Caco-2 (cell line): ENCODE results near the gene SPATA31C2. TPM values are rescaled to one million over a fixed set of nuclear protein-coding genes. Genes with fewer than 3 reads are reported as not detected.
A peak's percentile ranks its signal among the peaks of the same experiment; 100 is the strongest.

Source experiments
- BruUV-seq: library from RNA; stranded (reverse); fragments of 400-500 nt; replicated peaks from 2 replicates; lab custom pipeline; 2021; lab: Mats Ljungman, UMichigan
- CTCF ChIA-PET: fragments of 300-600 bp; sonication (Branson Sonifier 250); formaldehyde crosslinking; loops from one replicate; lab custom pipeline; 2022; ENCODE audit warnings: antibody characterized with exemption; lab: Charles Lee
- POLR2A ChIA-PET: fragments of 300-600 bp; sonication (Branson Sonifier 250); formaldehyde crosslinking; loops from one replicate; lab custom pipeline; 2022; ENCODE audit warnings: antibody characterized with exemption; lab: Charles Lee
- DNase-seq, 2 experiments: peaks; one replicate each; pipeline versions ENCODE4 v3.0.0 to v3.0.0-alpha.2; 2020 to 2022
- H3K27me3 ChIP-seq: replicated peaks from 2 replicates; pipeline ENCODE4 v1.6.0; 2011; ENCODE audit warnings: low read length; ENCODE audit not compliant: control insufficient read depth, insufficient read depth
- H3K36me3 ChIP-seq: 2 replicates; pipeline ENCODE4 v1.5.1; 2011; ENCODE audit warnings: low read length; ENCODE audit not compliant: control insufficient read depth, insufficient read depth
- H3K4me1 ChIP-seq: fragments of 250-450 bp; sonication (Bioruptor Pico); 2 replicates; pipeline ENCODE4 v1.5.1; 2020; ENCODE audit warnings: mild to moderate bottlenecking
- H3K4me3 ChIP-seq: 2 replicates; pipeline ENCODE4 v1.5.1; 2011; ENCODE audit warnings: low read depth, mild to moderate bottlenecking, control low read depth, low read length
- H3K9me3 ChIP-seq: fragments of 250-450 bp; sonication (Bioruptor Pico); 2 replicates; pipeline ENCODE4 v1.5.1; 2020; ENCODE audit warnings: mild to moderate bottlenecking, moderate library complexity
- H3K27ac Mint-ChIP-seq: one replicate; pipeline ENCODE4 v1.8.0; 2022; ENCODE audit warnings: mixed read lengths; ENCODE audit not compliant: unreplicated experiment
- H3K27me3 Mint-ChIP-seq: one replicate; pipeline ENCODE4 v1.8.0; 2022; ENCODE audit warnings: mixed read lengths; ENCODE audit not compliant: insufficient read depth, unreplicated experiment
- H3K36me3 Mint-ChIP-seq: one replicate; pipeline ENCODE4 v1.8.0; 2022; ENCODE audit warnings: mild to moderate bottlenecking, mixed read lengths; ENCODE audit not compliant: insufficient read depth, unreplicated experiment
- H3K4me1 Mint-ChIP-seq: one replicate; pipeline ENCODE4 v1.8.0; 2022; ENCODE audit warnings: low read depth, mixed read lengths; ENCODE audit not compliant: unreplicated experiment
- H3K4me3 Mint-ChIP-seq: one replicate; pipeline ENCODE4 v1.8.0; 2022; ENCODE audit warnings: mild to moderate bottlenecking, moderate library complexity, mixed read lengths; ENCODE audit not compliant: unreplicated experiment
- H3K9me3 Mint-ChIP-seq: one replicate; pipeline ENCODE4 v1.8.0; 2022; ENCODE audit warnings: mixed read lengths; ENCODE audit not compliant: unreplicated experiment
- CTCF ChIP-seq, 2 experiments: fragments of 200-600 bp in 1 of 2; IDR thresholded peaks; 1 replicate in 1 of 2; 2 replicates in 1 of 2; pipeline versions ENCODE4 v1.5.1 to v1.8.0; 2011 to 2022; ENCODE audit warnings: antibody characterized with exemption in 1 of 2, control low read depth in 1 of 2, inconsistent platforms in 1 of 2, low read depth in 1 of 2, low read length in 1 of 2, mild to moderate bottlenecking in 1 of 2, moderate library complexity in 1 of 2; ENCODE audit not compliant: insufficient read depth in 1 of 2, severe bottlenecking in 1 of 2, unreplicated experiment in 1 of 2
- intact Hi-C: fragments of 100-400 bp; cut with micrococcal nuclease; formaldehyde crosslinking; loops from one replicate; pipeline ENCODE4 v1.10.0; 2022; ENCODE audit not compliant: unreplicated experiment
- total RNA-seq: library from RNA; stranded (reverse); gene quantifications from 2 replicates; pipeline ENCODE4 v1.2.3, GENCODE V29; 2022

The SPATA31C2 gene
- total RNA-seq, 1 experiment from 2014 or later = not detected

DNA sequence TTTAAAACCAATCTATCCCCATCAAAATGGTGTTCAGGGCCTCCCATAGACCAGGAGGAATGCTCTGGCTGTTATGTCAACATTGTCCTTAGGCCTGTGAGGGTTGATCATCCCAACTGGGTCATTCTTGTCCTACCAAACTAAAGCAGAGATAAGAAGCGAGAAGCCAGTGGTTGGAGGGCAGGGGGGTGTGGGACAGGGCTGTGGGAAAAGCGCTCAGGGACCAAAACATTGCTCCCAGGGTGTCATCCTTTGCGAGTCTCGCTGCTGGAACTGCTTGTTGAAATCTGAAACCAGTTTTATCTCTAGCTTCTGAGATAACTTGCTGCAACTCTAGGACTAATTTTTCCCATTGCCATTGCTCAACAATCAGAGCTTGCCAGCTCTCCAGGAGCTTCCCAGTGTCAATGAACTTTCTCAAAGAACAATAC lies 48.1 kb downstream of the SPATA31C2 start:
- intact Hi-C loops = no loop called here
- no peaks in the 10 kb centered on the region for H3K9me3 ChIP-seq
- TF ChIP-seq CTCF (IDR thresholded peaks at IDR 0.05; ENCODE audit: insufficient read depth in 1 of 2, low read depth in 1 of 2, low read length in 1 of 2, severe bottlenecking in 1 of 2, unreplicated experiment in 1 of 2) = no peak
- no peak overlapping the region for H3K4me3 ChIP-seq
- no peaks in the 10 kb centered on the region for H3K27me3 Mint-ChIP-seq
- H3K4me1 ChIP-seq = no peaks in the 10 kb centered on the region; the same call in 1 of the 2 replicates
- no peaks in the 10 kb centered on the region for H3K36me3 Mint-ChIP-seq
- no peaks in the 10 kb centered on the region for H3K36me3 ChIP-seq
- H3K27ac Mint-ChIP-seq = no peak overlapping the region
- CTCF ChIA-PET = interaction anchor here (0.6 to 0.7 kb wide), 2 partner anchors 14 to 145 kb away, joined by 3 read pairs; no protein-coding TSS in a partner anchor
- DNase-seq = peak; percentile 29 to 66
- BruUV-seq = no TSS peak
- POLR2A ChIA-PET = no interaction called here
- no peaks in the 10 kb centered on the region for H3K27me3 ChIP-seq
- H3K4me3 Mint-ChIP-seq = no peak overlapping the region
- H3K9me3 Mint-ChIP-seq = no peaks in the 10 kb centered on the region
- H3K4me1 Mint-ChIP-seq = no peaks in the 10 kb centered on the region

DNA sequence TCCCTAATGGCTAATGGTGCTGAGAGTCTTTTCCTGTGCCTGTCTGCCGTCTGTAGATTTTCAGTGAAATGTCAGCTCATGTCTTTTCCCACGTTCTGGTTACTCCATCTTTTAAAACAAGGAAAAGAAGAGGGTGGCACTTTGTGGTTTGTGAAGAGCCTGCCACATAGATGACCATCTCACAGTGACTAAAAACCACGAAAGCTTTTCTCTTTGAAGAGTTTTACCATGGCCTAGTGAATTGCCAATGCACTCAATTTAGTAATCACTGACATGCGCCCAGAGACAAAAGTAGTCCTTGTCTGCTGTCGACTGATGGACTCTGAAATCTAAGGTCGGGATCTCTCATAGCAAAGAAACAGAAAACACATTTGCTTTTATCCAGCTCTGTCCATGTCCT lies 50.4 kb downstream of the SPATA31C2 start:
- POLR2A ChIA-PET = no interaction called here

GRCh38 chr9:88085476-88085875 lies 52.8 kb downstream of the SPATA31C2 start:
- Mint-ChIP-seq H3K27me3 (no peaks in the 10 kb centered on the region), H3K9me3 (no peaks in the 10 kb centered on the region), H3K27ac (no peak overlapping the region), H3K4me3 (no peak overlapping the region), H3K4me1 (no peaks in the 10 kb centered on the region), H3K36me3 (no peaks in the 10 kb centered on the region)
- H3K4me3 ChIP-seq = no peak overlapping the region
- CTCF ChIA-PET = no interaction called here
- no peak for DNase-seq
- no TSS peak for BruUV-seq
- no peaks in the 10 kb centered on the region for H3K27me3 ChIP-seq
- no peak for TF ChIP-seq CTCF (IDR thresholded peaks at IDR 0.05; ENCODE audit: insufficient read depth in 1 of 2, low read depth in 1 of 2, low read length in 1 of 2, severe bottlenecking in 1 of 2, unreplicated experiment in 1 of 2)
- H3K36me3 ChIP-seq = no peaks in the 10 kb centered on the region
- H3K4me1 ChIP-seq = no peaks in the 10 kb centered on the region
- intact Hi-C loops = no loop called here
- POLR2A ChIA-PET = no interaction called here
- no peaks in the 10 kb centered on the region for H3K9me3 ChIP-seq

More for the DNA sequence above, 50.4 kb downstream of the SPATA31C2 start:
- CTCF ChIA-PET = interaction anchor here (0.6 kb wide), 1 partner anchor 11 kb away, joined by 3 read pairs; no protein-coding TSS in a partner anchor
- Histone ChIP-seq H3K36me3 (no peaks in the 10 kb centered on the region), H3K4me1 (no peaks in the 10 kb centered on the region; the same call in 1 of the 2 replicates), H3K4me3 (no peak overlapping the region), H3K27me3 (no peaks in the 10 kb centered on the region), H3K9me3 (no peaks in the 10 kb centered on the region)
- no peaks in the 10 kb centered on the region for H3K4me1 Mint-ChIP-seq
- H3K4me3 Mint-ChIP-seq = no peak overlapping the region
- no peak for DNase-seq
- H3K36me3 Mint-ChIP-seq = no peaks in the 10 kb centered on the region
- no peaks in the 10 kb centered on the region for H3K9me3 Mint-ChIP-seq
- H3K27me3 Mint-ChIP-seq = no peaks in the 10 kb centered on the region
- BruUV-seq = no TSS peak
- TF ChIP-seq CTCF (IDR thresholded peaks at IDR 0.05; ENCODE audit: insufficient read depth in 1 of 2, low read depth in 1 of 2, low read length in 1 of 2, severe bottlenecking in 1 of 2, unreplicated experiment in 1 of 2) = no peak
- H3K27ac Mint-ChIP-seq = no peak overlapping the region
- intact Hi-C loops = no loop called here
